Endothelial cell of hepatic sinusoid (primary cell): ENCODE data around the gene EYS.
"Not testable (repeated sequence)": the region's sequence is repeated elsewhere in the genome, so short reads cannot be mapped to it uniquely, and the experiment has no call there.

Experiments
- in situ Hi-C: cut with HindIII; loops from 2 replicates; pipeline ENCODE4 v1.10.0; 2017; ENCODE audit warnings: low sequenced_read_pairs

Gene EYS

DNA sequence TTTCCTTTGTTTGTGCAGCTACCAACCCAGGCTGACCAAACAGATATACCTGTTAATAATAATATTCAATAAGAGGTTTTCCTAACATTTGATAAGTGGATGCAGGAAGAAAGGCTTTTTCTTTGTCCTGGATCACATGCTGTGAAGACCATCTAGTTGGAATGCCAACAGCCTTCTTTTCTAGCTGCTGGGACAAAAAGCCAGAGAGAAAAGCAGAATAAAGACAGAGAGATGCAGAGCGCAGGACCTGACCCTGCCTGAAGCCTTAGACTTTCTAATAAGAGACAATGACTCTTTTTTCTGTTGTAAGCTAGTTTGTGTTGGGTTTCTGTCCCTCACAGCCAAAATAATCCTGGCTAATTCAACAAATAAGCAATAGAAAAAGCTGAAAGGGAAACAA is 1763.2 kb downstream of the EYS start:
- in situ Hi-C loops = no loop called here

DNA sequence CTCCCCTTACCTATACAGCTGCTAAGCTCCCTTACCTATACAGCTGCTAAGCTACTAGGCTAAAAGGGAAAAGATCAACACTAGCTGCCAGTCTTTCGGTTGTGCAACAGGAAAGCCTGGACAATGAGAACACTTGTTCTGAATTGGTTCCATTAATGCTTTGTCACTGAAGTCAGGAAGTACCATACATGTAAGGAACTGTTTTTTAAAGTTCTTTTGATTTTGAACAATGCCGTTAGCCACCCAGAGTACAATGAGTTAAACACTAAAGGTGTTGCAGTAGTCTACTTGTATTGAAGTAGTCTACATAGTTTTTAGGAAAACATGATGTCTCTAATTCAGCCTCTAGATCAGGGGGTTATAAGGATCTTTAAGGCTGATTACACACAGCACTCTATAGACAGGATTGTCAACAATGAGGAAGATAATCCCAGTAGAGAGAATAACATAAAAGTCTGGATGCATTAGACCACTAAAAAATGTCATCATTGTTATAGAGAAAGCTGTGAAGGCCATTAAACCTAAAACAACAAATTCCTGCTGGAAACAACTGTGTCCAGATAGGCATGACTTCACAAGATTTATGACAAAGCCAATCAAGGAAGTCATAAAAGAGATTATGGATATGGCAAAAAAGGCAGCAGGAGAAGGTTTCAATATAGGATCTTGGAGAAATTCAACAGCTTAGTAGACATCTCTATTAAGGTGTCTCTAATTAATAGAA is 1765.1 kb downstream of the EYS start:
- in situ Hi-C loops = no loop called here

- in situ Hi-C loops = no loop called here
These were observed 1767.0 kb downstream of the EYS start for GRCh38 chr6:63940056-63940455.

- in situ Hi-C loops = no loop called here
These were observed 1770.6 kb downstream of the EYS start for GRCh38 chr6:63936399-63936798.

- in situ Hi-C loops = no loop called here
These were observed 1771.3 kb downstream of the EYS start for GRCh38 chr6:63935732-63936131.

GRCh38 chr6:63933948-63934347 is 1773.1 kb downstream of the EYS start:
- in situ Hi-C loops = not testable (repeated sequence)

DNA sequence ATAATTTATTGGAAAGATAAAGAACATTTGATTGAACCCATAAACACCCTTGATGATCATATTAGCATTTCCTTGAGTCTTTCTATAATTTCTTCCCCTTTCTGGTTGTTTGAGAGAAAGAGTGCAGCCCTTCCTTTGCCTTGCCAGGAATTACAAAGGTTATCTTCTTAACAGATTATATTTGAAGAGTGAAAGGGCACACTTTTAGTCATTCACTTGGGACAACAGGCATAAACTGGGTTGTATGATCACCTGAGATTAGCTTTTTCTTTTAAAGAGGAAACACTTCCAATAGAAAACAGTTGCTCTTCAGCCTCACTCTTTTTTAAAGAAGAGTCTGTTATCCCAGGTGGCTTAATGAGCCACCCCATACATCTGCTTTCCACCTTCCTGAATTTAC is 1776.2 kb downstream of the EYS start:
- in situ Hi-C loops = no loop called here

DNA sequence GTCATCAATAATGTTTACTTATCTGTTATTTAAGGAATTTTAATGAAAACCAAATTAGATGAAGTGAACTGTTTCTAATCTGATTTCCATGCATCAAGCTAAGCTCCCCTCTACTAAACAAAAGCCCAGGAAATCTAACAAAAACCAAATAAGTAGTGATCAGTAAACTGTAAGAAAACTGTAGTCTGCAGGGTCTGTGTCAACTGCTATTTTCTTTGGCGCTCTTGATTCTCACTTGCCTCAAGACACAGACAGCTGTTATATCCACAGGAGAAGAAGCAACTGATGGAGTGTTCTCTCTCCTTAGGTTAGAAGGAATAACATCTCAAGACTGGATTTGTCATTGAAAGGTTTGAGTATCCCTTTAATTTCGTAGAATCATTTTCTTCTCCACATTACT is 1777.9 kb downstream of the EYS start:
- in situ Hi-C loops = no loop called here

DNA sequence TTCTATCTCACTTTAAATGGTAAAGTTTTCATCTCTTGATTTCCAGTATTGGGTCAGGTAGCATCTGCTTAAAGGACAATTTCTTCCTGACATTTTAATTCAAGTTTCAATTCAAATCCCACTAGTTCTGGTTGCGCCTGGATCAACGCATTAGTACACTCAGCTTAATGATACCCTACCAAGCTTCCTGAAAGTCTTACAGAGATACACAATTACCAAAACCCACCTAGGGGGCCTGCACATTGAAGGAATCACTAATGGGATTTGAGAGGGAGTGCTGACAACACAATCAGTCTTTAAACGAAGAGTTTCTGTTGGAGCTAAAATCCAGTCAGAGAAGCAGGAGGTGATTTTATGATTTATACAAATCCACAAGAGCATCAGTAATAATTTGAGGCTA is 1778.4 kb downstream of the EYS start:
- in situ Hi-C loops = no loop called here

DNA sequence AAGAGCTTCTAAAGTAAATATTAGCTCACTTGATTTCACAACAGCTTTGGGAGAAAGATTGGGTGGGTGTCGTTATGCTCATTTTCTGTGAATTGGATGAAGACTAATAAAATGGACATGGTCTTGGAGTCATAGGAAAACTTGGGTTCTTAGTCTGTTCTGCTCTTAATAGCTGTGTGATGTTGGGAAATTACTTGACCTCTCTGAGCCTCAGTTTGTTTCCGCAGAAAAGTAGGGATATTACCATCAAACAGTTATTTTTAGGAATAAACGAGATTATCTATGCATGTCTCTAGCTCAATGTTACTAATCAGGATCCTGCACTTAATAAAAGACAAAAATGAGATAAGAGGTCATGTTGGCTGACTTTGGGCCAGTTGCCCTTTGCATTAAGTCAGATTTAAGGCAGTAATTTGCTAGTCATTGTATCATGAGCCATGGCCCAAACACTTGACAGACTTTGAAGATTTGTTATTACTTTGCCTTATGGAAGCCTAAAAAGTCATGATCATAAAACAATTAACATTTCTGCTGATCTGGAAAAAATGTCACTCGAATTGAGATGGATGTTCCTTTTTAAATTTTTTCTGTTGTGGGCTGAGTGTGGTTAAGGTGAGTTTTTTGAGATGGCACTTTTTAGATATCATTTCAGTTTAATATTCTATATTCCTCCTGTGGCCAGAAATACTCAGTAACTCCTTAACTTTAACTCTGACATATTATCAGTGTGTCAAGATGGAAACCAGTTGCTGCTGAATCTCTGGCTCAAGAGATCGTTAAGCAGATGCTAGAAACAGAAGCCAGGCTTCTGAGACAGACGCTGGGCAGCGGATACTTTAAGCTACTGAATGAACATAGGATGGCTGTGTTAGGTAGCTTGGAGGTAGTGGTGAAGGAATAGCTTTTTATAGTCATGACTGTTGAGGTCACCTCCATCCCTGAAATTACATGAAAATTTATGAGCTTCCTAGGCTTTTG is 1779.8 kb downstream of the EYS start:
- in situ Hi-C loops = no loop called here

DNA sequence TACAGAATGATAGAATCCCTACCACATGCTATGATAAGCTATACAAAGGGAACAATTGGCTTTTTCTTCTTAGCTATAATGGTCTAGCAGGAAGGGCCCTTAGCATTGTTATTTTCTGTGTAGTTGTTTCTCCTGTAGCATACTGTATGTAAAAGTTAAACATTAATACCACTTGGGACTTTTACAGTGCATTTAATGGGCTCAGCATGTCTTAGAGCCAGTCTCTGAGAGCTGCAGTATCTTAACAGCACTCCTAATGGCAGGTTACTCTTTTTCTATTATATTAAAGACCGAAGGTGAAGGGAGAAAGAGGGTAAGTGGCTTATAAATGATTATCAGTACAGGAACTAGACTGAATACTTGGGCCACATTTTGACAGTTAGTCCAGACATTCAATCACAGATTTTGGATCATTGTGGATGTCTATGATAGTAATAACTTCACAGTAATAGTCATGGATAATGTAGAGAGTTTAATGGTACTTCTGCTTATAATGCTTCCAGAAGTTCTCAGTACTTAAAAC is 1780.7 kb downstream of the EYS start:
- in situ Hi-C loops = no loop called here

DNA sequence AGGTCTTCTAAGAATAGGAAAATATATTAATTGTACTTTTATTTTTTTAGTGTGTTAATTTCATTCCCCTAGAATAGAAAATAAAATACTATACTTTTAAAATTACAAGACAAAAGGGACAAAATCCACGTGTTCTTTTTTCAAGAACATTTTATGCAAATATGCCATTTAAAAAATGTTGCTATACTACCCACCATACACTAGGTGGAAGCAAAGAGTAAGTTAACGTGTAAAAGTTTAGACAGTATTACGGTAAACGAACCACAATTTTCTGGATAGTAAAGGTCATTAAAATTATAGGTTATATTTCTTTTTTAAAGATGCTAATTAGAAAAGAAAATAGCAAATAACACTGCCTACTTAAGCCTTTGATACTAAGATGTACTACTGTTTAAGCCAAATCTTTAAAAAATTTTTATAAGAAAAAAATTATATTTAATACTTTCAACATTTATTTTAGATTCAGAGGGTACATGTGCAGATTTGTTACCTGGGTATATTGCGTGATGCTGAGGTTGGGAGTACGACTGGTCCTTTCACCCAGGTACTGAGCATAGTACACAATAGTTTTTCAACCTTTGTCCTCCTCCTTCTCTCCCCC is 1783.8 kb downstream of the EYS start:
- in situ Hi-C loops = no loop called here

GRCh38 chr6:63919556-63920110 is 1787.4 kb downstream of the EYS start:
- in situ Hi-C loops = no loop called here

DNA sequence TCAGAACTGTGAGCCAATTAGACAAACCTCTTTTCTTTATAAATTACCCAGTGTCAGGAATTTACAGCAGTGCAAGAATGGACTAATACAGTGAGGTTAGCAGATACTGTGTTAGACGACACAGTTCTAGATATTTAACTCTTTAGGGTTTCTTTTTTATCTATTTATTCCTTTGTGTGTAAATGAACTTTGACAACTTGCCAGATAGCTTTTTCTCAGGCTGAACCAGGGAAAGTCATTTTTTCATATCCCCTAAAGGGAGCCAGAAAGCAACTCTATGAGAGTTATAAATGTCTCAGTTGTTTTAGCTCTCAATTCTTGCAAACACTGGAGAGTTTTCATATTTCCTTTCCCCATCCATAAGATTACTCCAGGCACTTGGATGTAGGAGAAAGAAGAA is 1794.1 kb downstream of the EYS start:
- in situ Hi-C loops = no loop called here

- in situ Hi-C loops = no loop called here
These were observed 1796.0 kb downstream of the EYS start for GRCh38 chr6:63910863-63911551.

DNA sequence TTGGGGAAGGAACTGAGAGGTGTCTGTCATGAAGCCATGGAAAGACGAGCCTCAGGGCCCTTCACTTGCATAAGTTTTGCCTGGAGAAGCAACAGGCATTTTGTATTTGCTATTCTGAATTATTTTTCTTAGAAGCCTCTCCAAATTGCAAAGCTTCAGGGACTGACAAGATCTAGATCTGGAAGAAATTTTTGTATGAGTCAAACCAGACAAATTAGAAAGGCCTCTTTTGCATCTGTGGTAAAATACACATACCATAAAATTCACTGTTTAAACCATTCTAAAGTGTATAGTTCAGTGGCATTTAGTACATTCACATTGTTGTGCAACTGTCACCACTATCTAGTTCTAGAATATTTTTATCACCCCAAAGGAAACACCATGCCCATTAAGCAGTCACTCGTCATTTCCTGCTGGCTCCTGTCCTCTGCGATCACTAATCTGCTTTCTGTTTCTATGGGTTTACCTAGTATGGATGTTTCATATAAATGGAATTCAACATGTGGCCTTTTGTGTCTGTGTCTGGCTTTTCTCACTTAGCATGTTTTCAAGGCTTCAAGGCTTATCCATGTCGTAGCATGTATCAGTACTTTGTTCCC is 1802.3 kb downstream of the EYS start:
- in situ Hi-C loops = no loop called here

GRCh38 chr6:63899550-63899949 is 1807.5 kb downstream of the EYS start:
- in situ Hi-C loops = no loop called here

DNA sequence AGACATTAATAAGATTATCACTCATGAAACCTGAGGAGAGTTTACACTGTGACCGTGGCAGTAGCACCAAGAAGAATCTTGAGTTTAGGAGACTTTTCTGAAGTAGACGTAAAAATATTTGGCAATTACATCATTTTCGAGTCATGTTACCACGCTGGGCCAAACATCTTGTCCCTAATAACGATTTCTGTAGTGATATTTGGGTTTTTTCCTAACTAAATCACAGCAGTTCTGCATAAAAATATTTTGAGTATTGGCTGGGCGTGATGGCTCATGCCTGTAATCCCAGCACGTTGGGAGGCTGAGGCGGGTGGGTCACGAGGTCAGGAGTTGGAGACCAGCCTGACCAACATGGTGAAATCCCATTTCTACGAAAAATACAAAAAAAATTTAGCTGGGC is 1809.1 kb downstream of the EYS start:
- in situ Hi-C loops = no loop called here

- in situ Hi-C loops = no loop called here
These were observed 1809.6 kb downstream of the EYS start for GRCh38 chr6:63897459-63897858.

DNA sequence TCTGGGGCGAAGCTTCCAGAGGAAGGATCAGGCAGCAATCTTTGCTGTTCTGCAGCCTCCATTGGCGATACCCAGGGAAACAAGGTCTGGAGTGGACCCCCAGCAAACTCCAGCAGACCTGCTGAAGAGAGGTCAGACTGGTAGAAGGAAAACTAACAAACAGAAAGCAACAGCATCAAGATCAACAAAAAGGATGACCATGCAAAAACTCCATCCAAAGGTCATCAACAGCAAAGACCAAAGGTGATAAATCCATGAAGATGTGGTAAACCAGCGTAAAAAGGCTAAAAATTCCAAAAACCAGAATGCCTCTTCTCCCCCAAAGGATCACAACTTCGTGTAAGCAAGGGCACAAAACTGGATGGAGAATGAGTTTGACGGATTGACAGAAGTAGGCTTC is 1818.6 kb downstream of the EYS start:
- in situ Hi-C loops = no loop called here
